ENCODE results near the gene BCAN. TPM values are rescaled to one million over a fixed set of nuclear protein-coding genes. Genes with fewer than 3 reads are reported as not detected.

BCAN gene
- total and polyA plus RNA-seq, 5 donors: 0.20 to 0.29 (median 0.23) TPM; not detected in 2

DNA sequence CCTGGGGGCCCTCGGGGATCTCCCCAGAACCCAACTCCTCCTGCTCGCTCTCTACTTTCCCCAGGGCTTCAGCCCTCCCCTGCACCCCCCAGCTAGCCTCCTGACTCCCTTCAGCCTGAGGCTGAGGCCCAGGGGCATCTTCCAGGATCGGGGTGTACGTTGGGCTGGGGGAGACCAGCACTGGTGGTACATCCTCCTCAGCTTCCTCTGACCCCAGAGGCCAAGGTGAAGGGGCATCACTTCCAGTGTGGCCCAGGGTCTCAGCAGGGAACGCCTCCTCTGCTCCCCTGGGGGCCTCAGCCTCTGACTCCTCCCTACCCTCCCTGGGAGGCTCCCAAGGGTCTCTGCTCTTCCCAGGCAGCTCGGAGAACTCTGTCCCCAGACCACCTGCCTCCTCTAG, 28.4 kb downstream of the BCAN start:
- ATAC-seq (no peak), DNase-seq (peak in 1 of 3 donors; percentile 51)
- intact Hi-C loops (cut with DNase I): no loop called here
- Histone ChIP-seq H3K27me3 (ENCODE audit: control insufficient read depth, insufficient read depth) (no peaks in the 10 kb centered on the region), H3K27ac (ENCODE audit: low read length) (peak overlapping the region; percentile 73), H3K4me3 (ENCODE audit: low read length) (no peak overlapping the region), H3K4me1 (ENCODE audit: control insufficient read depth, insufficient read depth, low read length) (peaks cover 46% of the 10 kb centered on the region), H3K9me3 (ENCODE audit: control insufficient read depth, low read length) (no peaks in the 10 kb centered on the region)
- whole genome bisulfite sequencing: 61% methylated on average over 6 of the region's 6 CpGs

GRCh38 chr1:156670791-156671190, 28.9 kb downstream of the BCAN start:
- Histone ChIP-seq H3K27ac (ENCODE audit: low read length) (peak overlapping the region; percentile 73), H3K9me3 (ENCODE audit: control insufficient read depth, low read length) (no peaks in the 10 kb centered on the region), H3K4me3 (ENCODE audit: low read length) (no peak overlapping the region), H3K27me3 (ENCODE audit: control insufficient read depth, insufficient read depth) (no peaks in the 10 kb centered on the region), H3K4me1 (ENCODE audit: control insufficient read depth, insufficient read depth, low read length) (peaks cover 43% of the 10 kb centered on the region)
- intact Hi-C loops (cut with DNase I): no loop called here
- WGBS: 54% methylated on average over 4 of the region's 4 CpGs
- DNase-seq (peak in 1 of 3 donors; percentile 28), ATAC-seq (no peak)

- ATAC-seq: no peak
- H3K27ac ChIP-seq (ENCODE audit: low read length): no peak overlapping the region
- no peak overlapping the region for H3K4me3 ChIP-seq (ENCODE audit: low read length)
- 88% methylated on average over 2 of the region's 2 CpGs for WGBS
- DNase-seq: no peak
- intact Hi-C loops (cut with DNase I): no loop called here
- H3K4me1 ChIP-seq (ENCODE audit: control insufficient read depth, insufficient read depth, low read length): peaks cover 38% of the 10 kb centered on the region
- H3K27me3 ChIP-seq (ENCODE audit: control insufficient read depth, insufficient read depth): no peaks in the 10 kb centered on the region
- no peaks in the 10 kb centered on the region for H3K9me3 ChIP-seq (ENCODE audit: control insufficient read depth, low read length)
Measured at GRCh38 chr1:156671804-156672203, 29.9 kb downstream of the BCAN start.

DNA sequence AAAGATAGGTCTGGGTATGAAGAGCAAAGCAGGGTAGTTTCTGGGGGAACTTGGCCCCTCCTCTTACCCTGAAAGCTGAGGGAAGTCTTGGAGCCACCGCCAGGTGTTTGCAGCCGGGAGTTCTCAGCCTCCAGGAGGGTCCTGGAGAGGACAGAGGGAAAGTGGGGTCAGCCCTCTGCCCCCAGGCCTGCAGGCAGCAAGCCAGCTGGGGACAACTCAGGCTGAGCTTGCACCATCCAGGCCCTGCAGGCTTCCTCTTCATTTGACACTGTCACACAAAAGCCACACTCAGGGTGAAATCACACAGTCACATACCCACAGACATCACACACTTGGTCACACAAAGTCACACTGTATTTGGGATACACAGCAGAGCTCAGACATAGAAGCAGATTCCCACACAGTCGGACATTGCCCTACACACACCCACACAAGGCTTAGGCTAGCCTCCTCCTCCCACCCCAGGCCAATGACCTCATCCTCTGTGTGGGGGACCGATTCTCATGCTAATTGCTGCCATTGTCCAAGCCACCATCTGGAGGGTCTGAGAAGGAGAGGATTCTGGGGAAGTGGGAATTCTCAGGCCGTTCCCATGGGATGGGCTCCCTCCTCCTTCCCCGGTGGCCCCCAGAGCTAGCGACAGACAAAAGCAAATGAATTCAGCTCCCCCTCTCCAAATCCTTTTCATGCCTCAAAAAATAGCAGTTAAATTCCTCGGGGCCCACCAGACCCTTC, 31.6 kb downstream of the BCAN start:
- intact Hi-C loops (cut with DNase I): no loop called here
- Histone ChIP-seq H3K4me1 (ENCODE audit: control insufficient read depth, insufficient read depth, low read length) (peaks cover 27% of the 10 kb centered on the region), H3K27me3 (ENCODE audit: control insufficient read depth, insufficient read depth) (no peaks in the 10 kb centered on the region), H3K9me3 (ENCODE audit: control insufficient read depth, low read length) (no peaks in the 10 kb centered on the region), H3K4me3 (ENCODE audit: low read length) (peak overlapping the region; percentile 66), H3K27ac (ENCODE audit: low read length) (peak overlapping the region; percentile 84)
- DNase-seq (peak in 1 of 3 donors; percentile 44), ATAC-seq (no peak)
- 33% methylated on average over 8 of the region's 8 CpGs for WGBS

DNA sequence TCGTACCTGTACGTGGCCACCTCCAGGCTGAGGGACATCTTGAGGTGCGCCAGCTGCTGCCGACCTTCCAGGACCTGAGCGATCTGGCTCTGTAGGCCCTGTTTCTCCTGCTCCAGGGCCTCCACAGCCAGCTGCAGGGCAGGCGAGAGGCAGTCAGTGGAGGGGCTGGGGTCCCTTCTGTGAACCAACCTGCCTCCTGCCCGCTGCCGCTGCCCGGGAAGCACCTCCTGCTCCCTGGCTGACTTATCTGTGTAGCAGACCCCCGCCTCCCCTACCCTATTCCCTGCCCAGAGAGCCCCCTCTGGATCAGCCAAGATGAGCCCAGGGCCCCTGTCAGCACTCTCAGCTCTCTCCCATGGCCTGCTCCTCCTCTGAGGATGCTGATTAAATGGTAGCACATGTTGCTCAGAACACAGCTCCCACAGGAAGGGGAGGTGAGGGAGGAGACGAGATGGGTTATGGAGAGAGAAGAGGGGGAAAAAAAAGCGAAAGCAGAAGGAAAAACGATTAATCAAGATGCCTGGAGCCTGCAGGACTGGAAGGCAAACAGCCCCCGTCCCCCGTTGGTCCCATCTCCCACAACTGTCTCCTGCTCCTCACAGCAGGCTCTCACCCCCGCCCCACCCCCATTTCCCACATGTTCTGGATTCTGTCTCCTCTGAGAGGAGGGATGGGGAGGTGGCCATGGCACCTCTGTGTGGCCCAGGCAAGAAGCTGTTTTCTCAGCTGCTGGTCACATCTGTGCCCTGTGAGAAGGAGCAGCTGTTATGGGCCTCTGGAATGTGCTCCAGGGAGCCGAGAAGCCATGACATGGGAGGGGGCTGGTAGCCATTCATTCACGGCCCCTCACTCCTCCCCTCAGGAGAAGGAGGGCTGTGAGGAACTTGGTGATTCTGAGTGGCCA, 33.5 kb downstream of the BCAN start:
- peak in 1 of 3 donors; percentile 61 for DNase-seq
- intact Hi-C loops (cut with DNase I): loop anchor here in 1 of 4 donors (2.0 kb wide), 1 partner anchor 15 kb away; no protein-coding TSS in a partner anchor
- 28% methylated on average over 18 of the region's 18 CpGs for WGBS
- Histone ChIP-seq H3K9me3 (ENCODE audit: control insufficient read depth, low read length) (no peaks in the 10 kb centered on the region), H3K27me3 (ENCODE audit: control insufficient read depth, insufficient read depth) (no peaks in the 10 kb centered on the region), H3K4me1 (ENCODE audit: control insufficient read depth, insufficient read depth, low read length) (peaks cover 14% of the 10 kb centered on the region), H3K27ac (ENCODE audit: low read length) (peak overlapping the region; percentile 84), H3K4me3 (ENCODE audit: low read length) (peak overlapping the region; percentile 66)
- peak in 1 of 2 donors; percentile 3 for ATAC-seq

GRCh38 chr1:156676114-156676819, 34.4 kb downstream of the BCAN start:
- DNase-seq (peak in 1 of 3 donors; percentile 64), ATAC-seq (peak; percentile 11)
- Histone ChIP-seq H3K4me3 (ENCODE audit: low read length) (peak overlapping the region; percentile 66), H3K27ac (ENCODE audit: low read length) (peak overlapping the region; percentile 84), H3K27me3 (ENCODE audit: control insufficient read depth, insufficient read depth) (no peaks in the 10 kb centered on the region), H3K4me1 (ENCODE audit: control insufficient read depth, insufficient read depth, low read length) (peaks cover 9% of the 10 kb centered on the region), H3K9me3 (ENCODE audit: control insufficient read depth, low read length) (no peaks in the 10 kb centered on the region)
- intact Hi-C loops (cut with DNase I): loop anchor here in 1 of 4 donors (2.0 kb wide), 1 partner anchor 15 kb away; no protein-coding TSS in a partner anchor
- 5% methylated on average over 49 of the region's 49 CpGs for WGBS

DNA sequence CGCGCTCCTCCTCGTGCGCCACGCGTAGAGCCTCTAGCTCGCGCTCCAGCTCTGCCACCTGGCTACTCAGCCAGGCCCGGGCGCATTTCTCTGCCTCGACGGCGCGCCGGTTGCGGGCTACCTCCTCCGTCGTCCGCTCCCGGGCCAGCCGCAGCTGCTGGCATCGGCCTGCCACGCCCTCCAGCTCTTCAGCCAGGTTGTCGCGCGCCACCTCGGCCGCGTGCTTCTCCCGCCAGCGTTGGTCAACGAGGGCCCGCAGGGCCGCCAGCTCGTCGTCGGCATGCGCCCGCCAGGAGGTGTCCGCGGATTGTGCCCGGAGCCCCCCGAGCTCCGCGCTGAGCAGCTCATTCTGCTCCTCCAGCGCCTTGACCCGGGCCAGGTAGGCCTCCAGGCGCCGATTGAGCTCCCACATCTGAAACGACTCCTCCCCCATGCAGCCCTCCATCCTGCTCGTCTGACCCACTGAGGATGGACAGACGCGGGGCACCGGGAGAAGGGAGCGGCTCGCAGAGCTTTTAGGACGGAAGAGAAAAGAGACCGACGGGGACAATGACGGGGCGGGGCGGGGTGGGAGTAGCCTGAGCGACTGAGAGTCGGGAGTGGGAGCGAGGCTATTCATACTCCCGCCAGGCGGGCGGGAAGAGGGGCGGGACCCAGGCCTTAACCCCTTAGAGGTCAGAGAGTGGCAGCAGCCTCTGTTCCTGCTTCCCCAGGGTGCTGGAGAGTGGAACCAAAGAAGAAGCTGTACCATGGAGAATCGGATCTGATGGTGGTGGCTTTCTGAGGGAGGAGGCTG, 35.1 kb downstream of the BCAN start, which contains the start of gene NES:
NES (minus strand) TSS at position 588 of the 796 bp plus-strand sequence; CDS start at position 445, 143 bp downstream.
- no peaks in the 10 kb centered on the region for H3K9me3 ChIP-seq (ENCODE audit: control insufficient read depth, low read length)
- peak within 1 kb of the TSS; percentile 84 for H3K27ac ChIP-seq (ENCODE audit: low read length)
- intact Hi-C loops (cut with DNase I): loop anchor here in 1 of 4 donors (2.0 kb wide), 1 partner anchor 16 kb away; no protein-coding TSS in a partner anchor
- ATAC-seq: peak; percentile 89 to 92
- peaks cover 9% of the 10 kb centered on the region for H3K4me1 ChIP-seq (ENCODE audit: control insufficient read depth, insufficient read depth, low read length)
- DNase-seq: peak; percentile 87 to 94 (median 91)
- under 1% methylated on average over 70 of the region's 70 CpGs for WGBS
- peak within 1 kb of the TSS; percentile 66 for H3K4me3 ChIP-seq (ENCODE audit: low read length)
- no peaks in the 10 kb centered on the region for H3K27me3 ChIP-seq (ENCODE audit: control insufficient read depth, insufficient read depth)

DNA sequence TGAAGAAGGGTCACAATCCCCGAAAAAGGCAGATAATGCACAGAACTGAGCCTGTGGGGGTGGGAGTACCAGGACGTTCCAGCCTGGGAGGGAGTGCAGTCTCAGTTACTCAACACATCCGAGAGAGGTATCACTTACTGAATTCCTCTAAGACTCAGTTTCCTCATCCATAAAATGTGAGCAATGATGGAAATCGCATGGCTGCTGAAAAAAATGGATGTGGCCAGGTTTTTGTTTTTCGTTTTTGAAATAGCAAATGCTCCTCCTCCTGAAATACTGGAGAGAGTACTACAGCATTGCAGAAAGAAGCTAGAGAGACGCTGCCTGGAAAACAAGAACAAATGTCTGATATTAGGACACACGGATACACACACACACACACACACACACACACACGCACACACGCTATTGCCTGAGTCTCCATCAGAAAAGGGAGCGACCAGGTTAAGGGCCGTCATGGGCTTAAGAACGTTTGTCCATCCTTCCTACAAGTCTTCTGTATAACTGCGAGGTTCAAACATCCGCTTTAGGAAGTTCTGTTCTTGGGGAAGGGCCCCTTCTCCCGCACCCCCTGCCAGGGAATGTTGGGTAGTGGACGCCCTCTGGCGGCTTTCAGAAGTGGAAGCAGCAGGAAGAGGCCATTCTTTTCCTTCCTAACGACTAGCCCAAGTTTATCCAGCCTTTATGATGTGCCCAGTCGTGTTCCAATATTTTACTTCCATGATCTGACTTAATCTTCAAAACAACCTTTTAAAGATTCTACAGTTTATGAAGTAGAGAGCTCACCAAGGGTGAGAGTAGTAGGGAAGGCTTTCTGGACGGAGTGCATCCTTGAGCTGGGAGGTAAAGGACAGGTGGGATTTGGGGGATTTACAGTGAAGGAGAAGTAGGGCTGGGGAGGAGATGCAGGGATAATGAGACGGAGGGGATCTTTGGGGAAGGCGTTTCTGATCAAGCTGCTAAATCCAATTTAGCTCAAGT, 36.0 kb downstream of the BCAN start:
- 1% methylated on average over 22 of the region's 22 CpGs for WGBS
- DNase-seq (peak; percentile 82 to 89 (median 87)), ATAC-seq (peak; percentile 67 to 75)
- Histone ChIP-seq H3K4me3 (ENCODE audit: low read length) (peak overlapping the region; percentile 66), H3K27me3 (ENCODE audit: control insufficient read depth, insufficient read depth) (no peaks in the 10 kb centered on the region), H3K4me1 (ENCODE audit: control insufficient read depth, insufficient read depth, low read length) (peaks cover 7% of the 10 kb centered on the region), H3K27ac (ENCODE audit: low read length) (peak overlapping the region; percentile 81), H3K9me3 (ENCODE audit: control insufficient read depth, low read length) (no peaks in the 10 kb centered on the region)
- intact Hi-C loops (cut with DNase I): loop anchor here in 3 of 4 donors (1.0 to 2.0 kb wide), 3 partner anchors 17 to 19 kb away; no protein-coding TSS in a partner anchor

GRCh38 chr1:156680056-156680455, 38.1 kb downstream of the BCAN start:
- H3K9me3 ChIP-seq (ENCODE audit: control insufficient read depth, low read length): no peaks in the 10 kb centered on the region
- H3K4me3 ChIP-seq (ENCODE audit: low read length): no peak overlapping the region
- intact Hi-C loops (cut with DNase I): loop anchor here in 1 of 4 donors (10.0 kb wide), 1 partner anchor 205 kb away; no protein-coding TSS in a partner anchor
- WGBS: 60% methylated on average over 2 of the region's 2 CpGs
- DNase-seq (peak in 1 of 3 donors; percentile 3), ATAC-seq (no peak)
- no peaks in the 10 kb centered on the region for H3K4me1 ChIP-seq (ENCODE audit: control insufficient read depth, insufficient read depth, low read length)
- no peak overlapping the region for H3K27ac ChIP-seq (ENCODE audit: low read length)
- H3K27me3 ChIP-seq (ENCODE audit: control insufficient read depth, insufficient read depth): no peaks in the 10 kb centered on the region
